Left ventricle myocardium superior (tissue), 1 donor: ENCODE data around the gene NAV2. TPM values are rescaled to one million over a fixed set of nuclear protein-coding genes. Genes with fewer than 3 reads are reported as not detected.
A peak's percentile ranks its signal among the peaks of the same experiment; 100 is the strongest.
"Not testable (repeated sequence)": the region's sequence is repeated elsewhere in the genome, so short reads cannot be mapped to it uniquely, and the experiment has no call there.

Source experiments
- ATAC-seq: fragments of 200-7000 bp; cut with Tn5 transposase; one replicate; pipeline ENCODE4 v1.9.1; 2020; ENCODE audit warnings: mild to moderate bottlenecking, moderate library complexity
- DNase-seq: peaks from one replicate; pipeline ENCODE4 v3.0.0-alpha.2; 2020
- intact Hi-C: fragments of 100-400 bp; cut with micrococcal nuclease; formaldehyde crosslinking; loops from one replicate; pipeline ENCODE4 v1.11.0; 2022
- total RNA-seq: library from RNA; stranded (reverse); fragmentation: NEBNext Ultra II Directional; extraction: Animal tissue kit (Norgen Biotek cat#: 25700); gene quantifications from one replicate; pipeline ENCODE4 v1.2.1, GENCODE V29; 2021
- donor health status: DM: no; HTN: yes; CAD: no; lungs with severe emphysema.

NAV2 gene
- total RNA-seq, 1 donor from 2014 or later, result 8.8 TPM

DNA sequence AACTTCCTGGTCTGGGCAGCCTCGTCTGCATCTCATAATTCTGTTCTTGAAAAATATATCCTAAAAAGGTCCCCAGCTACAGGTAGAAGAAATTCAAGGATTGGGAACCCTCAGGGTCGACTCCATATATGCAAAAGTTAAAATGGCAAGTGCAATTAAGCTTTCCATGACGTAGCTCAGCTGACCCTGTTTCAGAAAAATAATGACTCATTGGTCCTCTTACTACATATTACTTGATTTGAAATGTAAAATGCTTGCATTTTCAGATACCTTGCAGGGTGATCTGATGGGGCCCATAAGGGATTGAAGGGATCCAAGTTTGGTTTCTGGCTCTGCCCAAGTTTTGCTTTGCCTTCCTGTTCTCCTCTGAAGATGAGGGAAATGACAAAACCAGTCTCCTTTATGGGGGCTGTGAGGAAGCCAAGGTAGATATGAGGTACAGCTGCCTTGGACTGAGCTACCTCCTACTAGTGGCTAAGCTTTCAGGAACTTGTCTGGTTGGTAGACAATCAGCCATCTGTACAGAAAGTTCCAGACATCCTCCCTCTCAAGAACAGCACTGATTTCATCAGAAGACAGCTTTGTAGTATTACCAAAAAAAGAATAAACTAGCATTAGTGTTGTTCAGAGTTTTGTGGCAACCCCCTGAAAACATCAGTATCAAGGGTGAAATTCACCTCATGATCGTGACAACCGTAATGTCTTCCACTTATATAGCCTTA lies 270.3 kb downstream of the NAV2 start:
- no peak for ATAC-seq
- intact Hi-C loops, result no loop called here
- DNase-seq, result no peak

DNA sequence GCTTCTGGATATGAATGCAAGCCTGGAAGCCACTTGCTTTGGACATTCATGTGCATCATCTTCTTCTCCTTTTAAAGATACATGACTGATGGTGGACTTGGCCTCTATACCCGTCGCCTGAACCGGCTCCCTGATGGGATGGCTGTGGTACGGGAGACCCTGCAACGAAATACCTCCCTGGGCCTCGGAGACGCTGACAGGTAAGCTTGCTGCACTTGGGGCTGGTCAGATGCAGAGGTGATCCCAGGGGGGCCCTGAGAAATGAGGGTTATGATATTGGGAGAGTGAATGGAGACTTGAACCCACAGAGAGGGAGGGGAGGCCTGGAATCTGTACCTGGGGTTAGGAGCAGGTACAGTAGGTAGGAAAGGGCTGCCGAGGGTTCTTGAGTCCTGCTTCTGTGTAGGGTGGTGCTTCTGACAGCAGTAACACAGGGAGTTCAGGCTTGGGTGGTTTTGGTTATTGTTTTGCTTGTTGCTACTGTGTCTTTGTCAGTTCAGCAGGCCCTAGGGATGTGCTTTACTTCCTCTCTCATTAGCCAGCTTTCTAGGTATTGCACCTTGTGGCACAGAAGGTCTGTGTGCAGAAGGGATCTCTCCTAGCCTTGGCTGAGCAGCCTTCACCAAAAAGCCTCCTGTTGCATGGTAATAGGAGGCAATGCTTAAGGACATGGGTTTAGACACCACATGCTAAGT lies 271.6 kb downstream of the NAV2 start:
- no peak for ATAC-seq
- intact Hi-C loops, result no loop called here

DNA sequence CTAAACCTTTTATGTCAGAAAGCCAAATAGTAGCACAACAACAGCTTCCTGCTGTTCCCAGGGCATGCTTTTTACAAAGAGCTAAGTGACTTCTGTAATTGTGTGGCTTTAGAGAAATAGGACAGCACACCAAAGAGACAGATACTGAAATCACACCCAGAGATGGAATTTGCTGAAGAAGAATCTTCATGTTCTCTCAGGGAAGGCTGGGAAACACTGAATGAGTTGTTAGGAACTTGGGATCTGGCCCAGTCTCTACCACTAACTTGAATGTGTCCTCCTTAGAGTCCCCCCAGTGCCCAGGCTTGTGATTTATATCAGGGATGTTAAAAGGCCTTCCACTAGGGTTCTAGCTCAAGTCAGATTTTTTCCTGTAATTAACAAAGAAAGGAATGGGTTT lies 272.5 kb downstream of the NAV2 start:
- DNase-seq, result no peak
- intact Hi-C loops, result no loop called here

More for the DNA sequence above, 271.6 kb downstream of the NAV2 start:
- DNase-seq, result no peak

DNA sequence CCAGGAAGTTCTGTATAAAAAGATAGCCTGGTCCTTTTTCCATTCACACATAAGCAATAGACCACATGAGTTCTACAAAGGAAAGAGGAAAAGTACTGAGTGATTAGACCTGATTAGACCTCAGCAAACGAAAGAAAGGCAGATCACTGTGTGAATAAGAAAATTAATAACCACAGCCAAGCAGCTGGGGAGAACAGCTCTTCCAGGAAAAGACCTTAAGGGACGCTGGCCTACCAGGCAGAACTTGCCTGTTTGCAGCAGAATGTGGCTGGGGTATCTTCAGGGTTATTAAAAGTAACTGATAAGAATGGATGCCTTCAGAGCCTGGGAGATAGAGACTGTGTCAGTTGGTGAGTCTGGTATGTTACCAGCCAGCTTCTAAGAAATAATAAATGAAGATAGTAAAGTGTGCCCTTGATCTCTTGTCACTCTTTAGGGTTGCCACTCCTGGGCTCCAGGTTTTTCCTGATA lies 274.7 kb downstream of the NAV2 start:
- ATAC-seq (peak; percentile 52), DNase-seq (no peak)
- intact Hi-C loops, result no loop called here

More for the DNA sequence above, 272.5 kb downstream of the NAV2 start:
- no peak for ATAC-seq

DNA sequence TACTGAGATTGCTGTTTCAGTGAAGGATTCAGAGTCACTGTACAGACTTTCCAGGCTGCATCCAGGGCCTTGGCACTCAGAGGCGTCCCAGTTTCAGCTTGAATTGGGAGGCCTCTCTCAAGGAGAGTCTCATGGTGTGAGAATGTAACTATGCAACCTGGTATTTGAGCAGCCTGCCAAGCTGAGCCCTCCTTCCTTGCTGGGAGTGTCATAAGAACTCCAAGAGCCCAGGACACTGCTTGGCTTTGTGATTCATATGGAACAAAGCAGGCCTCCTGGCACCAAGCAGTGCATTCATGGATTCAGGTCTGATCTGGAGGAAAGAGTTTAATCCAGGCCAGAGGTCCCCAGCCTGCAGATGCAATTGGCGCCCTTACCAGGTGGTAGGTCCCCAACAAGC lies 276.0 kb downstream of the NAV2 start:
- DNase-seq (peak; percentile 37), ATAC-seq (peak; percentile 90)
- intact Hi-C loops, result no loop called here

DNA sequence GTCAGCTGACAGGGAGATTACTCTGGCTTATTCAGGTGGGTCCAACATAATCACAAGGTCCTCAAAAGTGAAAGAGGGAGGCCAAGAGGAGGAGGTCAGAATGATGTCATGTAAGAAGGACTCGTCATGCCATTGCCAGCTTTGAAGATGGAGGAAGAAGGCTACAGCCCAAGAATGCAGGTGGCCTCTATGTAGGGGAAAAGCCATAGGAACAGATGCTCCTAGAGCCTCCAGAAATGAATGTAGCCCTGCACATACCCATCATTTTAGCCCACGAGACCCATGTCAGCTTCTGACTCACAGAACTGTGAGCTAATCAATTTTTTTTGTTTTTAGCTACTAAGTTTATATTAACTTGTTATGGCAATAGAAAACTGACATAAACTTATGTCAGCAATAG lies 276.6 kb downstream of the NAV2 start:
- no peak for ATAC-seq
- intact Hi-C loops, result no loop called here

DNA sequence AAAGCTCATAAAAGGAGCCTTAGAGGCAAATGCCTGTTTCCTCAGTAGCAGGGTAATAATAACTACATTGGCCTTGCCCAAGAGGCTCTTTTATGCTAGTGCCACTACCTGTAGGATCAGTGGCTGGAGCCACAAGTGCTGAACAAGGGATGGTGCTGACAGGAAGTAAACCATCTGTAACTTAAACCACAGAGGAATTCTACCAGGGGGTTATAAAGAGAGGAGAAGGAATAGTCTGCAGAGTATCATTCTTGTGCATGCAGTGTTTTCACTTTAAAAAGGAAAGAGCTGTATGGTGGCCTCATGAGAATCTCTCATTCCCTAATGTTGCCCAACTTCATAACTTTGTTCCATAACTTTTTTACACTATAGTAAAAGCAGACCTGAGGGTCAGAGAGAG lies 279.5 kb downstream of the NAV2 start:
- ATAC-seq (no peak), DNase-seq (no peak)
- intact Hi-C loops, result no loop called here

More for the DNA sequence above, 276.6 kb downstream of the NAV2 start:
- DNase-seq, result no peak

DNA sequence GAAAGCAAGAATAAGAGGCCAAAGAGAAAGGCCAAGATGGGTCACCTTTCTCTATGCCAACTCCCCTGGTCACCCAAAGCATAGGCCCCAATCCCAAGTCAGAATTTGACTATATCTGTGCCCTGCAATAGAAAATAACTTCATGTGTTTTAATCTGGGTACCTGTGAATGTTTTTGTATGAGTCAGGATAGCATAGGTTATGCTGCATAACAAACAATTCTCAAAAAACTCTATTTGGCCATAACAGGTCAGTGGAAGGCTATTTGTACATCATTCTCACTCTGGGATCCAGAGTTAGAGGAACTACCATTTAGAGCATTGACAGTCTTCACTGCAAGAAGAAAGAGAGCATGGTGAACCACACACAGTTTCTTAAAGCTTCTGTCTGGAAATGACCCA lies 280.4 kb downstream of the NAV2 start:
- intact Hi-C loops, result no loop called here
- no peak for ATAC-seq

DNA sequence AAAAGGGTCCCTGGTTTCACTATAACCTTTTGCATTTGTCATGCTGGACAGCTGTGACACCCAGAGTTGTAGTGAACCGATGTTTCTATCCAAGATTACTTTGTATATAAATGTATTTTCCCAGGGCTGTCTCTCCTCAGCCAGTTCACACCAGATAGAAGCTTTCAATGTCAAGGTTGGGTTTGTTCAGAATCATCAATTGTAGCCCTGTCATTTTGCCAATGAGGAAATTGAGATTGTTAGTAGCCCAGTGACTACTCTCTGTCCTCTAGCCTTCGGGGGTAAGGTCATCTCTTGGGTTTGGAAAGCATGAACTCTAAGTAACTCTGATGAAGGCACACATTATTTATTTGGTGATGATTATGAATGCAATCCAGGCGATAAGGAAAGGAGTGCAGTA lies 282.0 kb downstream of the NAV2 start:
- DNase-seq (no peak), ATAC-seq (no peak)
- intact Hi-C loops, result no loop called here

More for the DNA sequence above, 280.4 kb downstream of the NAV2 start:
- no peak for DNase-seq

DNA sequence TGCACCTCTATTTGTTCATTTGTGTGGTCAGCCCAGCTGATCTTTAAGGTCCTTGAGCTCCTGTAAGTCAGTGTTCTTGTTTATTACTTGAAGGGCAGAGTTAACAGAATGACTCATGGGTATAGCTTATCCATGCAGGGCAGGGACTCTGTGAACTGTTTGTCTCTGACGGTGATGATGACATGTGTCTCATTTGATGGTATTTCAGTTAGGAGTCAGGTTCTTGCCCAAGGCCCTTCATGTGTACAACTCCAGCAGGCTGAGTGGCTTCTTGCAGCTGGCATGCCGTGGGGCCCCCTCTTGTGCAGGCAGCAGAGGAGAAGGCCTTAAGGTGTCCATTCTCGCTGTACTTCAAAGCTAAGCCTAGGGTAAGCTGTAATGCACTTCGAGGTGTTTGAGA lies 282.5 kb downstream of the NAV2 start:
- intact Hi-C loops, result no loop called here
- DNase-seq (no peak), ATAC-seq (peak; percentile 73)

DNA sequence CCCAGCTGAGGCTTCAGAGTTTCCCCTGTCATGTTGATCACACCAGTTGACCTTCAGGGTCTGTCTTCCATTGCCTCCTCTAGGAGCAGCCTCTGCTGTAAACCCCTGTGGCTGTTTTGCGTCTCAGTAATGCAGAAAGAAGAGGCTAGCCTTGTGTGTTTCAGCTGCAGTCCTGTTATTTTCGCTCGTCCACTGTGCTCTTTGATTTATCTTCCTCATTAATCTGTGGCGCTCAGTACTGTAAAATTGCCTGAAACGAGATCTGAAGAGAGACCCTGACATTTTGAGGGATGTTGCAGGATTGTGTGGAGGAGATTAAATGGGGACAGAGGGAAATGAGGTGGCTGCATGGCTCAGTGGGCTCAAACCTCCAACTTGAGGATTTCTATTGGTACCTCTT lies 283.9 kb downstream of the NAV2 start:
- DNase-seq (no peak), ATAC-seq (no peak)
- intact Hi-C loops, result no loop called here

DNA sequence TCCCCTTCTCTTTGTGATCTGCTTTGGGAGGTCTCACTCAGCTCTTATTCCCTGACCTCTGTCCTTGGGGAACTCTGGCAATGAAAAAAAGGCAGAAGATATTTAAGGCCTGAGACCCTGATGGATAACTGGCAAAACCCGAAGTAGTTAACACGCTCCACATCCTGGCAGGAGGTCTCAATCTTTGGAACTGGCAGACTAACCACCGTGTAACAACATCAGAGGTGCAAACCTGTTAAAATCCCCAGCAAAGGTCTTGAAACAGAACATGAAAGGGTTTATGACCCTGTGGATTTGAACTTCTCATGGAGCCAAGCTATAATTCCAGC lies 287.3 kb downstream of the NAV2 start:
- ATAC-seq (no peak), DNase-seq (no peak)
- intact Hi-C loops, result no loop called here

DNA sequence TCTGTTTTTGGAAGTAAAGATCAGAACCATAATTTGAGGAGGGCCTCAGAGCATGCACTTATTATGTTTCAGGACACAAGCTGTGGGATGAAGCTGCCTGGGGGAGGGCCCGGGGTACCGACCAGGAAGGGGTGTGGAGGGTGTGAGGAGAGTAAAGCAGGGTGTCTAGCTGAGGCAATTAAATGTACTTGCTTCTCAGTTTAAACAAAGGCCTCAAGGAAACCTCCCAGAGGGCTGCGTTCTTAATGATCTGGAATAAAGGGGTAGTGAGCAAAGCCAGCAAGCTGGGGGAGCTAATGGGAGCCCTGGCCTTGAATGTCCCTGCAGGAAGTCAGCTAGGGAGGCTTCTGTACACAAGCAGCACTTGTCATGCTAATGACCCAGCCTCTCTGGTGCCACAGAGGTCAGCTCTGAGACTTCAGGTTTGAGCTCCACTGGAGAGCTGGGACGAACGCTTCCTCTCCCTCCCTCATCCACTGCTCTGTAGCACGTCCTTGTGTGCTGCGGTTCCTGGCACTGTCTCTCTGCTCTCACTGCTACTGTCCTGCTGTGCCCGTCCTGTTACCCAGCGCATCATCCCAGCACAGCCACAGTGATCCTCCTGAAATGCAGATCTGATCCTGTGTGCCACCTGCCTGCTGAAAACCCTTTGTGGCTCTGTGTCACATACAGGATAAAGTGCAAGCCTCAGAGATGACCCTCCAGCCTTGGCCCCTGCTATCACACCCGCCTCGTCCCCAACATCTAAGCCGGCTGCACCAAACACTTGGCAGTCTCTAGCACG lies 287.9 kb downstream of the NAV2 start:
- DNase-seq (peak; percentile 50), ATAC-seq (peak; percentile 88)

DNA sequence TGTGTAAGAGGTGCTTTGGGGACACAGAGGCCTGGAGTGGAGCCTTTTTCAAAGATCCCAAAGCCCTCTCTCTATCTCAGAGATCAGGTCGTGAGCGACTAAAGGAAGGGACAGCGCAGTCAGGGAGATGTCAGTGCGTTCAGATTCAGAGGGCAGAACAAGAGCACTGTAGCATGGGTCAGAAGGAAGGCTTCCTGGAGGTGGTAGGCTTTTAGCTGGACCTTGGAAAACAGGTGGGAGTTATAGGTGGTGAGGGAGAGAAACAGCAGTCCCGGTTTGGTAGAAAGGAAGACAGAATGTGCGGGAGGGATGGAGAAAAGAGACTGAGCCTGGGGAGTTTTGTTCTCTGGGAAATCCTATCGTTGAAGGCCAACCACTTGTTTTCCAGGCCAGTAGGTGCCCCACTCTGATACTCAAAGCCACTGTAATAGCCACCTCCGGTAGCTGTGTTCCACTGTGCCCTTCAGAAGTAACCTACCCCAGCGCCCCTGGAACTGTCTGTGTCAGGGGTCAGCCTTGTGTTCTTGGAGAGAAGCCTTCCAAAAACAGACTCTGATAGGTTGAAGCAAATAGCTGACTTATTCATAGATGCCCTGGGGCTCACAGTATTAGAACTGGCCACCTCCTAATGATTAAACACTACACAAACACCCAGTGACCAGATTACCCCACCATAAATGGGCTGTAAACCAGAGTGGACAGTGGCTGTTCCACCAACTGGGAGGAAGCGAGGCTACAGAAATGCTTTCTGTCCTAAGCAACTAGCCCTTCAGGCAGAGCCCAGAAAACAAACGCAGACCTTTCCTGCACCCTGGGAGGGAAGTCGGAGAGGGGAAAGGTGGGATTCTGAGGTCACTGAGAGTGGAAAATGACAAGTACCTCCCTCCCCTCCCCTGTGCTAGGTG lies 289.9 kb downstream of the NAV2 start:
- no peak for DNase-seq
- intact Hi-C loops, result no loop called here
- ATAC-seq, result peak; percentile 10

More for the DNA sequence above, 287.9 kb downstream of the NAV2 start:
- intact Hi-C loops, result no loop called here

DNA sequence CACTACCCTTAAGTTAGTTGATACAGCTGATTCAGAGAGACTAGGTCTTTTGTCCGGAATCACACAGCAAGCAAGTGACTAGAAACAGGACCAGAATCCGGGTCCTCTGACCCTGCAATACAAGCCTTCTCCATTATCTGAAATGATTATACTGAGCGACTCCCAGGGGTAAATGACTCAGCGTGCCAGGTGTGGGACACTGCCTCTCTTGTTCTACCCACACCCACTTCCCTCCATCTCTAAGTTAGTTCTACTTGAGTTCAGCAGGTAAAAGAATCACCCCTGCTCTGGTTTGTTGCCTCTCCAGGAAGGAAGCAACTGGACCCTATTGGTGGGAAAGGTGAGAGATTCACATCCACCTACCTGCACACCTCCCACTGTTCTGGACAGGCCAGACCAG lies 290.7 kb downstream of the NAV2 start:
- intact Hi-C loops, result no loop called here
- no peak for DNase-seq
- no peak for ATAC-seq

DNA sequence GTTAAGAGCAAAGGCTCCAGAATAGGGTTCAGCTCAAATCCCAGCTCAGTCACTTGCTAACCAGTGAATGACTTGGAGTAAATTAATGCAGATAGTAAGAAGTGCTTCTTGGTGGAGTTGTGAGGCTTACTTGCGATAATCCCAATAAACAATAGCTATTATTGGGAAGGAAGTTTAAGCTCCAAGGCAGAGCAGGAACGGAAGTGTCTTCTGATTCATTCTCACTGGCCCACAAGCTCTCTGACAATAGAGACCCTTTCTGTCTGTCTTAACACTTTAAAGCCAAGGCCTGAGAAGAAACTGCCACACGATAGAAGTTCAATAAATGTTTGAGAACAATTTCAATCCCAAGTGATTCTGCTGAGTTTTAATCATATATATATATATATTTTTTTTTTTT lies 292.2 kb downstream of the NAV2 start:
- DNase-seq (no peak), ATAC-seq (no peak)
- intact Hi-C loops, result no loop called here

DNA sequence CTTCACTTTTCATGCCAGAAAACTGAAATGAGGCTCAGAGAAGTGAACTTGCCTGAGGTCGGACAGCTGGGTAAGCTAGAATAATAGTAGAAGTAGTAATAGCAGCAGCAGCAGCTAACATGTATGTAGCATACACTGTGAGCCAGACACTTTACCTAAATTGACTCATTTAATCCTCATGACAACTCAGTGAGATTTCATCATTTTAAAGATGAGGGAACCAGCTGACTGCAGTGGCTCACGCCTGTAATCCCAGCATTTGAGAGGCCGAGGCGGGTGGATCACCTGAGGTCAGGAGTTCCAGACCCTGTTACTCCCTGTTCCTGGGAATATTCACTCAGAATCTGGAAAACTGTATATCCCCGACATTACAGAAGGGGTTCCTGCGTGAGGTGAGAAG lies 293.1 kb downstream of the NAV2 start:
- ATAC-seq (no peak), DNase-seq (no peak)
- intact Hi-C loops, result no loop called here

DNA sequence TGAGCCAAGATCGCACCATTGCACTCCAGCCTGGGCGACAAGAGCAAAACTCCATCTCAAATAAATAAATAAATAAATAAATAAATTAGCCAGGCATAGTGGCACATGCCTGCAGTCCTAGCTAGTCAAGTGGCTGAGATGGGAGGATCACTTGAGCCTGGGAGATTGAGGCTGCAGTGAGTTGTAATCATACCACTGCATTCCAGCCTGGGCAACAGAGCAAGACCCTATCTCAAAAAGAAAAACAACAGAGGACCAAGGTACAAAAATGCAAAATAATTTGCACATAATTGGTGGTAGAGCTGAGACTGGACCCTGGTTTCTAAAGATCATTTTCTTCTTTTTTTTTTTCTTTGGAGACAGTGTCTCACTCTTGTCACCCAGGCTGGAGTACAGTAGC lies 294.0 kb downstream of the NAV2 start:
- ATAC-seq, intact Hi-C loops, DNase-seq: not testable (repeated sequence)

DNA sequence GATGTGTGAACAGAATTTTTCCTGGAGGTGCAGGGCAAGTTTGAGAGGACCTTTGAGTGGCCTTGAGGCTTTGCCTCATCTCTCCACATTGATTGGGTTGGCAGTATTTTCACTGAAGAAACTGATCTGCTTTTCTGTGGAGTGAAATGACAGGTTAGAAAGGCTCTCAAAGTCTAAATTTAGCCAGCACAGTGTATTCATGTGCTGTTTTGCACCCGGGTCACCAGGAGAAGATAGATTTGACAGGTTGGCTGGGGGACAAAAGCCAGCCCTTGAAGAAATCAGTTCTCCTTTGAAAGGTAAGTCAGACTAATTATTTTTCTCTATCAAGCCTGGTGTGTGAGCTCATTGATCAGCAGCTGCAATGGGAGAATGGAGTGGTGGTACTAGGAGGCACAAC lies 294.7 kb downstream of the NAV2 start:
- intact Hi-C loops, result no loop called here
- peak; percentile 84 for ATAC-seq

More for the DNA sequence above, 294.7 kb downstream of the NAV2 start:
- no peak for DNase-seq
